ENCODE data around the gene DLK2.
"Not testable (repeated sequence)": the region's sequence is repeated elsewhere in the genome, so short reads cannot be mapped to it uniquely, and the experiment has no call there.

Gene DLK2

GRCh38 chr6:43481075-43481474, 25.7 kb upstream of the DLK2 start:
- no peak for DNase-seq

DNA sequence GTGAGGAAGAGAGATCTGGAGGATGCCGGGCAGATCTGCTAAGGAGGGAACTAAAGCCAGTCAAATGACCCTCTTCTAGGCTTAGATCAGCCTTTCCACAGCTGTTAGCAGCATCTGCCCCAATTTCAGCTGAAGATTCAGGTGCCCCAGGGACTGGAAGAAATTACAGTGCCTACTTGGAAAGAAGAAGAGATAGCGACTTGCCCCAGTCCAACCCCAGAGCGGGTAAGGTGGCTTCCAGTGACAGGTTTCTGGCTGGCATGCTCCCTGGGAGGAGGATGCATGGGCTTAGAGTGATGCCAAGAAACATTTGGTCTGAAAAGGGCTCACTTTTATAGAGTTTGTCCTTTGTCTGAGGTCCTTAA, 22.6 kb upstream of the DLK2 start:
- no peak for DNase-seq

- peak; percentile 90 for DNase-seq
These were observed 22.1 kb upstream of the DLK2 start, which contains the start of gene TJAP1 for GRCh38 chr6:43477235-43478007. TJAP1 (plus strand) TSS chr6:43477570; CDS start chr6:43499002, 21,432 bp downstream.

DNA sequence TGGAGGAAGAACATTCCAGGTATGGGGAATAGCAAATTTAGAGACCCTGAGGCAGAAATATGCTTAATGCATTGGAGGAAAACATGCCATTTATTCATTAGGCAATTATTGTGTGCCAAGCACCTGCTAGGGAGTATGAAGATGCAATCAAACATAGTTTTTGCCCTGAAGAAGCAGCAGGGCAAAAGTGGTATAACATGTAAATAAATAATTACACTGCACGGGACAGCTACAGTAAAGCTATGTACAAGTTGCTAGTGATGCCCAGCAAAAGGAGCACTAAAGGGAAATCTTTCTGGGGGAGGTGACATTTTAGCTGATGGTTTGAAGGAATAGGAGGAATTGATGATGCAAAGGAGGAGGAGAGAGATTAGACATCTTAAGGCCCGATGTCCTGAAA, 21.4 kb upstream of the DLK2 start:
- DNase-seq = no peak

DNA sequence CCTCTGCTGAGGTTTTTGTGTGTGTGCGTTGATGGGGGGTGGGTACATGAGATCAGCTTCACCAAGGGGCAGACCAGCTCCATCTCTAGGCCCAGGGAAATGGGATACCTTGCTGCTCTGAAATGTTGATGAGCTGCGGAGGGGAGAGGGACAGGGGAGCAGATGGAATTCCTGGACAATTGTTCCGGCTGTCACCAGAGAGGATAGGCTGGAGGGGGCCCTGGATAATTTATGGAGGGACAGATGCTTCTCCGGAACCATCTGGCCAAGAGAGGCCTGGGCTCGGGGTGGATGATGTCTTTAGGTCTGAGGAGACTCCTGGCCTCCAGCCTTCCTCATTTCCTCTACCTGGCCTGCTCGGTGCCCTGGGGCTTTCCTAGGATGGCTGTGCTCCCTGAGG, 20.2 kb upstream of the DLK2 start:
- DNase-seq = no peak

GRCh38 chr6:43472515-43472914, 17.2 kb upstream of the DLK2 start:
- DNase-seq = no peak

- DNase-seq = no peak
These were observed 16.1 kb upstream of the DLK2 start for GRCh38 chr6:43471399-43471798.

GRCh38 chr6:43469947-43470346, 14.6 kb upstream of the DLK2 start:
- no peak for DNase-seq

GRCh38 chr6:43468748-43469681, 13.7 kb upstream of the DLK2 start:
- no peak for DNase-seq

- no peak for DNase-seq
These were observed 12.9 kb upstream of the DLK2 start for GRCh38 chr6:43468240-43468639.

- DNase-seq = no peak
These were observed 12.4 kb upstream of the DLK2 start for GRCh38 chr6:43467752-43468151.

GRCh38 chr6:43467265-43467664, 11.9 kb upstream of the DLK2 start:
- not testable (repeated sequence) for DNase-seq

DNA sequence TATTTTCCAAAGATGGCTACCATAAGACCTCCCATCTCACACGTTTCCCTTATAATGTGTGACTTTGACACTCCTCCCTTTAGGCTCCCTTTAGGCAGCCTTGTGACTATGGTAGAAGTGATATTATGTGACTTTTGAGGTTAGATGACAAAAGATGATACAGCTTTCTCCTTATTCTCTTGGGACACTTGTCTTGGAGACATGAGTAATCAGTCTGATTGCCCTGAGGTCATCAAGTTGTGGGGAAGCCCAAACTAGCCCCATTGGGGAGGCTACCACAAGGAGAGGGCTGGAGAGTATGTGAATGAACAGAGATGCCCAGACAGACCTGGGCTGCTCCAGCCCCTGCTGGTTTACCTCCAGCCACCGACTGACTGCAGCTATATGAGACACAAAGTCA, 10.6 kb upstream of the DLK2 start:
- no peak for DNase-seq

DNA sequence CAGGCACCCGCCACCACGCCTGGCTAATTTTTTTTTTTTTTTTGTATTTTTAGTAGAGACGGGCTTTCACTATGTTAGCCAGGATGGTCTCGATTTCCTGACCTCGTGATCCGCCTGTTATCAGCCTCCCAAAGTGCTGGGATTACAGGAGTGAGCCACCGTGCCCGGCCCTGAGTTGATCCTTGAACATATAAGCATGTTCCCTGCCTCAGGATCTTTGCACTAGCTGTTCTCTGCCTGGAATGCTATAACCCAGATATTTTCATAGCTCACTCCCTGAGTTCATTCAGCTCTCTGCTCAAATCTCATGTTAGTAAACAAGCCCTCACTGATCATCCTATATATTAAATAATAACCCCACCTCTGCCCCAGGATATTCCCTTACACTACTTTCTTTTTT, 9.0 kb upstream of the DLK2 start:
- DNase-seq = no peak

GRCh38 chr6:43461936-43462335, 6.6 kb upstream of the DLK2 start:
- no peak for DNase-seq

GRCh38 chr6:43460032-43460431, 4.7 kb upstream of the DLK2 start:
- no peak for DNase-seq

DNA sequence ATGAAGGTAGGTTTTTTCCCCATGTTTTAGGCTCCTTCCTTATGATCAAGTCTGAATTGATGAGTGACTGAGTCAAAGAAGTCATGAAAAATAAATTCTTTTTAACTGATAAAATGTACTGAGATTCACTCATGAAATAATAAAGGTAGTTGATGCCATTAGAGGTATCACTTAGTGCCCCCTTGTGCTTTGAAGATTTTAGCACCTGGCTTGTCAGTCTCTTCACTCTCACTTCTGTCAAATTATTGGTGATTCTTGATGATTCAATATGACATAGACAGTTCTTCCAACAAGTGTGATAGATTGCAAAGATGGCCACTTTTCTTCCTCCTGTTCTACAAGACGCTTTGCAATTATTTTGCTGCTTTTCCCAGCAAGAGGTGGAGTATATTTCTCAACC, 4.2 kb upstream of the DLK2 start:
- no peak for DNase-seq

- DNase-seq = not testable (repeated sequence)
These were observed 2.8 kb upstream of the DLK2 start for GRCh38 chr6:43458154-43458553.

DNA sequence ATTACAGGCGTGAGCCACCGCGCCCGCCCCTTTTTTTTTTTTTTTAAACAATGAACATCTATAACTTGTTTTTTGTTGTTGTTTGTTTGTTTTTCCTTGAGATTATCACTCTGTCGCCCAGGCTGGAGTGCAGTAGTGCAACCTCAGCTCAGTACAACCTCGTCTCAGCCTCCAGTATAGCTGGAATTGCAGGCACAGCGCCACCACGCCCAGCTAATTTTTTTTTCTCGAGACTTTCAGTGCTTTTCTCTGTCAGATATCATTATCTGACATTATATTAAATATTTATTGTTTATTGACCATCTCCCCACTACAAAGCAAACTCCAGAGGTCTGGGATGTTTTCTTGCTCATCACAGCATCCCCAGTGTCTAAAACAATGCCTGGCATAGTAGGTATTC, 2.3 kb upstream of the DLK2 start:
- DNase-seq = no peak

DNA sequence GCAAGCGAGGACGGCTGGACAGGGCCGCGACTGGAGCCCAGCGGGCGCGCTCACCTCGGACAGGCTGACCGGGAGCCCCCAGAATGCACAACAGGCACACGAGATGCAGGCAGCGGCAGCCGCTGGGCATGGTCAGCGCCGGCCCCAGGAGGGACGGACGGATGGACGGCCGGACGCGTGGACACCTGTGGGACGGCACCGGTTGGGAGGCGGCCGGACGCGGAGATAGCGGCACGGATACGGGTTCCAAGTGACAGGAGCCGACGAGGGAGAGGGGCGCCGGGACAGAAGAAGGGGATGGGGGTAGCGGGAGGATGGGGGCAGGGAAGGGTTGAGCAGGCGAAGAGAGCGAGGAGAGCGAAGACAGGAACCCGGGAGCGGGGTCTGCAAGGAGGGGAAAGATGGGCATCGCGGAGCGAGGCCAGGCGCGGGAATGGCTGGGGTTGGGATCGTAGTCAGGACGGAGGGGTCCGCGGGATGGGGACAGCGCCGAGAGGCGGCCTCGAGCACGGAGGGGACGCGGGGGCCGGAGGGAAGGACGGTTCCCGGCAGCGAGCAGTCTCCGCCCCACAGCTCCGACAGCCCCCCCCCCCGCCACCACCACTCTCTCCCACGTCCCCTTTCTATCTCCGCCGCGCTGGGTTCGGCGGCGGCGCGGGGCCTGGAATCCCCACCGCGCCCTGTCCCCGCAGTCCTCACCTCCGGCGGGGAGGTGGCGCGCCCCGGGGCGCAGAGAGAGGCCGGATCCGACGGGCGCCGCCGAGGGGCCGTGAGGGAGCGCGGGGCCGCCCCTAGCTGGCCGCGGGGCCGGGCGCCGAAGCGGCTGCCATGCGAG, 435 bp downstream of the DLK2 start:
- peak; percentile 57 for DNase-seq

DNA sequence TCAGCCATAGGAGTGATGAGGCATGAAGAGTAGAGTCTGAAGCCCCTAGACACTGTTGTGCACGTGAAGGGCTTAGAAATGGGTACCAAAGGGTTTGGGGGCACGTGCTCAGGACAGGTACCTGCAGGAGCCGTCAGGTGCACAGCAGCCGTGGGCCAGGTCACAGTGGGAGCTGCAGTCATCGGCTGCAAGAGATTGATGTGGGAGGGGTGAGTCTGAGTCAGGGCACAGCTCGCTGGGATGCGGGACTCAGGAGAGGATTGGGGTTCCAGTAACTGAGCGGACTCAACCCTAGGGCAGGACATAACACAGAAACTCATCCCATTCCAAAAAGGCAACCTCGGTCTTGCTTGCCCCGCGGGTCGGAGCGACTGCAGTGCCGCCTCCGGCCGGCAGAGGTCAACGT, 1.1 kb downstream of the DLK2 start:
- no peak for DNase-seq

GRCh38 chr6:43453831-43454230, 1.5 kb downstream of the DLK2 start:
- no peak for DNase-seq

GRCh38 chr6:43452896-43453295, 2.5 kb downstream of the DLK2 start:
- DNase-seq = no peak

Measured in NCI-H510A (cell line).